Measurements from ENCODE around the gene ISYNA1.

- TF ChIP-seq, protein P1, sequence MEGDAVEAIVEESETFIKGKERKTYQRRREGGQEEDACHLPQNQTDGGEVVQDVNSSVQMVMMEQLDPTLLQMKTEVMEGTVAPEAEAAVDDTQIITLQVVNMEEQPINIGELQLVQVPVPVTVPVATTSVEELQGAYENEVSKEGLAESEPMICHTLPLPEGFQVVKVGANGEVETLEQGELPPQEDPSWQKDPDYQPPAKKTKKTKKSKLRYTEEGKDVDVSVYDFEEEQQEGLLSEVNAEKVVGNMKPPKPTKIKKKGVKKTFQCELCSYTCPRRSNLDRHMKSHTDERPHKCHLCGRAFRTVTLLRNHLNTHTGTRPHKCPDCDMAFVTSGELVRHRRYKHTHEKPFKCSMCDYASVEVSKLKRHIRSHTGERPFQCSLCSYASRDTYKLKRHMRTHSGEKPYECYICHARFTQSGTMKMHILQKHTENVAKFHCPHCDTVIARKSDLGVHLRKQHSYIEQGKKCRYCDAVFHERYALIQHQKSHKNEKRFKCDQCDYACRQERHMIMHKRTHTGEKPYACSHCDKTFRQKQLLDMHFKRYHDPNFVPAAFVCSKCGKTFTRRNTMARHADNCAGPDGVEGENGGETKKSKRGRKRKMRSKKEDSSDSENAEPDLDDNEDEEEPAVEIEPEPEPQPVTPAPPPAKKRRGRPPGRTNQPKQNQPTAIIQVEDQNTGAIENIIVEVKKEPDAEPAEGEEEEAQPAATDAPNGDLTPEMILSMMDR (IDR thresholded peaks at IDR 0.05) = no peak
- TF ChIP-seq POLR2A (IDR thresholded peaks at IDR 0.05) = no peak
These were observed 17.0 kb downstream of the ISYNA1 start for GRCh38 chr19:18420930-18421329.

Measured in heart left ventricle (tissue), 13 donors.